ENCODE data around the gene MYO16. TPM values are rescaled to one million over a fixed set of nuclear protein-coding genes. Genes with fewer than 3 reads are reported as not detected.

The MYO16 gene
- total RNA-seq, 3 donors from 2014 or later, result 0.15 to 0.48 (median 0.33) TPM

DNA sequence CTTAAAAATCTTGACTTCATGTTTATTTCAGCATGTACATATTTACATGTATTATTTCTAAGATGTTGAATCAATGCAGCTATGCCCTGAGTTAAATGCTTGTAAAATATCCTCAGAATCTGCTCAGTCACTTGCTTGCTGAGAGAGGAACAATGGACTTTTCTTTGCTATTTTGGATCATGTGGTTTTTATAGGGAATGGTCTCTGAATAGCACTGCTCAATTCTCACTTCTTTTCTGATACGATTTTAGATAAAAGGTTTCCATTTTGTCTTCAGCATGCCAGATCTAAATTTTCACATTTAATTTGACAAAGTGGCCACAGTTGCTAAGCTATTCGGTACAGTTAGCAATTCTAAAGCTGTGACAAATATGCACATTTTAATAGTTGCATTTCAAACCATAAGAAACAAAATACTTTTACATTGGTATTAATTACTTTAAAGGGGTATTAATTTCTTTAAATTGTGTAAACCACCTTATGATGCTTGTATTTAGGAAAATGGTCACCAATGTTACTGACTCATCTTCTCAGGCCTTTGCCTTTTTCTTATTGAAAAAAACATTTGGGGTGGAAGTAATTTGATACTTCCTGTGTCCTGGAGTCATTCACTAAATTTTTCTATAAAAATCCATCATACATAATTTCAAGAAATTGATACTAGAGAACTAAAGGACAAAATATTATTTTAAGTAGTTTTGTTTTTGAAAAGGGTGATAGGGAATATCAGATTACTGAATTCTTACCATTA, 113.5 kb downstream of the MYO16 start:
- TF ChIP-seq POLR2AphosphoS5 (IDR thresholded peaks at IDR 0.05) (no peak), POLR2A (IDR thresholded peaks at IDR 0.05) (no peak)
- TF ChIP-seq, protein P1, sequence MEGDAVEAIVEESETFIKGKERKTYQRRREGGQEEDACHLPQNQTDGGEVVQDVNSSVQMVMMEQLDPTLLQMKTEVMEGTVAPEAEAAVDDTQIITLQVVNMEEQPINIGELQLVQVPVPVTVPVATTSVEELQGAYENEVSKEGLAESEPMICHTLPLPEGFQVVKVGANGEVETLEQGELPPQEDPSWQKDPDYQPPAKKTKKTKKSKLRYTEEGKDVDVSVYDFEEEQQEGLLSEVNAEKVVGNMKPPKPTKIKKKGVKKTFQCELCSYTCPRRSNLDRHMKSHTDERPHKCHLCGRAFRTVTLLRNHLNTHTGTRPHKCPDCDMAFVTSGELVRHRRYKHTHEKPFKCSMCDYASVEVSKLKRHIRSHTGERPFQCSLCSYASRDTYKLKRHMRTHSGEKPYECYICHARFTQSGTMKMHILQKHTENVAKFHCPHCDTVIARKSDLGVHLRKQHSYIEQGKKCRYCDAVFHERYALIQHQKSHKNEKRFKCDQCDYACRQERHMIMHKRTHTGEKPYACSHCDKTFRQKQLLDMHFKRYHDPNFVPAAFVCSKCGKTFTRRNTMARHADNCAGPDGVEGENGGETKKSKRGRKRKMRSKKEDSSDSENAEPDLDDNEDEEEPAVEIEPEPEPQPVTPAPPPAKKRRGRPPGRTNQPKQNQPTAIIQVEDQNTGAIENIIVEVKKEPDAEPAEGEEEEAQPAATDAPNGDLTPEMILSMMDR (IDR thresholded peaks at IDR 0.05), result no peak
- H3K9me3 ChIP-seq, result no peaks in the 10 kb centered on the region
- intact Hi-C loops (cut with DNase I; ENCODE audit: low total_unique reads), result no loop called here

DNA sequence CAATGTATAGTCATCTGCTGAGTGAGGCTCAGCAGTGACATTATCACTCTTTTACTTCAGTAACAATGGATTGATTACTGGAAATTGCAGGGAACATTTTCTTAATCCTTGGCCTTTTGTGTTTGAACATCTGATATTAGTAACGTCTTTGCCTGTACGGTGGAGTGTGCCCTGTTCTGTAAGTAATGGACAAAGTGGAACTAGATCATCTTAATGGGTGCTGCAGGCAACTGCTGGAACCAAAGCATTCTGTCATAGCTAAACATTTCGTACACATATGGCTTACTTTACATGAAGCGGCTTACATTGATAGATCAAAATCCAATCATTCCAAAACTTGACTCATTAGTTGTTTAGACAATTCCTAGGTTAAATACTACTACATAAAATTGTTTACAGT, 114.1 kb downstream of the MYO16 start:
- intact Hi-C loops (cut with DNase I; ENCODE audit: low total_unique reads), result no loop called here
- Histone ChIP-seq H3K4me3 (no peak overlapping the region), H3K36me3 (no peaks in the 10 kb centered on the region), H3K27ac (no peak overlapping the region), H3K4me1 (no peaks in the 10 kb centered on the region), H3K27me3 (no peaks in the 10 kb centered on the region), H3K9me3 (no peaks in the 10 kb centered on the region)
- no peak for DNase-seq (ENCODE audit: low spot score in 2 of 2)
- TF ChIP-seq POLR2AphosphoS5 (IDR thresholded peaks at IDR 0.05), result no peak
- TF ChIP-seq, protein P1 (IDR thresholded peaks at IDR 0.05), result no peak
- TF ChIP-seq POLR2A (IDR thresholded peaks at IDR 0.05), result no peak

More for the DNA sequence above, 113.5 kb downstream of the MYO16 start:
- no peak for DNase-seq (ENCODE audit: low spot score in 2 of 2)
- H3K36me3 ChIP-seq, result no peaks in the 10 kb centered on the region
- no peaks in the 10 kb centered on the region for H3K27me3 ChIP-seq
- H3K4me1 ChIP-seq, result no peaks in the 10 kb centered on the region
- H3K4me3 ChIP-seq, result no peak overlapping the region
- H3K27ac ChIP-seq, result no peak overlapping the region

DNA sequence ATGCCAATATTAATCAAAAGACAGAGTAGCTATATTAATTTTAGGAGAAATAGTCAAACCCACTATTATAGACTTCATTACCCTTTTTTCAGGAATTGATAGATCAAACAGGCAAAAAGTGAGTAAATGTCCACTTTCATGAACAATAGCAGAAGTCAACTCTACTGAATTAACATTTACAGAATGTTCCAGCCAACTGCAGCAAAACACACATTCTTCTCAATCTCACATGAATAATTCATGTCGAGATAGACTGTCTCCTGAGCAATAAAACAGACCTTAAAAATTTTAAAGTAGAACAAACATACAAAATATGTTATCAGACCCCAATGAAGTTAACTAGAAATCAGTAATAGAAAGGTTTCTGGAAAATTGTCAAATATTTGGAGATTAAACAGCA, 118.4 kb downstream of the MYO16 start:
- Histone ChIP-seq H3K36me3 (no peaks in the 10 kb centered on the region), H3K27ac (no peak overlapping the region), H3K4me1 (no peaks in the 10 kb centered on the region), H3K4me3 (no peak overlapping the region), H3K9me3 (no peaks in the 10 kb centered on the region), H3K27me3 (no peaks in the 10 kb centered on the region)
- intact Hi-C loops (cut with DNase I; ENCODE audit: low total_unique reads), result no loop called here
- TF ChIP-seq POLR2A (IDR thresholded peaks at IDR 0.05) (no peak), POLR2AphosphoS5 (IDR thresholded peaks at IDR 0.05) (no peak)
- TF ChIP-seq, protein P1 (IDR thresholded peaks at IDR 0.05), result no peak
- no peak for DNase-seq (ENCODE audit: low spot score in 2 of 2)

DNA sequence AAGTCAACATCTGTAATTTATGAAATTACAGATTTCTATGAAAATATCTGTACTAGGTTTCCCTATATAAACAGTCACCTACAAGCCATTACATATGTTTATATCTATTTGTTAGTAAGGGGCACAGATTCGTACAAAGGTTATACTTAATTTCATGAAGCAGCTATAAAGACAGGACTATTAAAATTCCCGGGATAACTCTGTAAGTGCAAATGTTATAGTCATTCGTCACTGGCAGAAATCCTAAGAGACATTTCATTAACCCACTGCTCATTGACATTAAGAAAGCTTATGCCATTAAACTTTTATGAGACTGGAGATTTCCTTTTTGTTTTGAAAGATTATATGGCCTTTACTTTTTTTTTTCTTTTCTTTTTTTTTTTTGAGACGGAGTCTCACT, 122.9 kb downstream of the MYO16 start:
- TF ChIP-seq, protein P1 (IDR thresholded peaks at IDR 0.05), result no peak
- no peak for TF ChIP-seq POLR2AphosphoS5 (IDR thresholded peaks at IDR 0.05)
- no peak for TF ChIP-seq POLR2A (IDR thresholded peaks at IDR 0.05)
- DNase-seq (ENCODE audit: low spot score in 2 of 2), result no peak
- Histone ChIP-seq H3K9me3 (no peaks in the 10 kb centered on the region), H3K27ac (no peak overlapping the region), H3K4me3 (no peak overlapping the region), H3K27me3 (no peaks in the 10 kb centered on the region), H3K36me3 (no peaks in the 10 kb centered on the region), H3K4me1 (no peaks in the 10 kb centered on the region)
- intact Hi-C loops (cut with DNase I; ENCODE audit: low total_unique reads), result no loop called here

DNA sequence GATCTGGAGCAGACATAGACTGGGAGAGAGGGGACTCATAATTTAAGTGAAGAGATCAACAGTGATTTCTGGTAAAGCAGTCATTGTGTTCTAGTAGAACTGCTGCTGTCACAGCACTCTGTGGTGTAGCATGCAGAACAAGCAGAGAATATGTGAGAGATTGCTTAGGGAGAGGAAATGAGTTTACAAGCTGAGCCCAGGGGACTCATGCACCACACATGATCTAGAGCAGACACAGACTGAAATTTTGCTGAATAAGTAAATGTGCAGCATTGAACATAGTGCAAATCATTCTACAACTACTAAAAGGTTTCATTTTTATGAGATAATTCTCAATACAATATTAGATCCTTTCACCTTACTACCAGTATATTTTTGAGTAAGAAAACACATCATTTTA, 125.7 kb downstream of the MYO16 start:
- H3K9me3 ChIP-seq, result no peaks in the 10 kb centered on the region
- H3K27ac ChIP-seq, result no peak overlapping the region
- intact Hi-C loops (cut with DNase I; ENCODE audit: low total_unique reads), result no loop called here
- no peak for DNase-seq (ENCODE audit: low spot score in 2 of 2)
- no peaks in the 10 kb centered on the region for H3K27me3 ChIP-seq
- H3K4me3 ChIP-seq, result no peak overlapping the region
- no peaks in the 10 kb centered on the region for H3K36me3 ChIP-seq
- no peaks in the 10 kb centered on the region for H3K4me1 ChIP-seq
- TF ChIP-seq, protein P1 (IDR thresholded peaks at IDR 0.05), result no peak
- TF ChIP-seq POLR2A (IDR thresholded peaks at IDR 0.05), result no peak
- TF ChIP-seq POLR2AphosphoS5 (IDR thresholded peaks at IDR 0.05), result no peak

Measured in breast epithelium (tissue), 4 donors.